Body of pancreas (tissue), 4 donors: Measurements from ENCODE around the gene PKNOX2. TPM values are rescaled to one million over a fixed set of nuclear protein-coding genes. Genes with fewer than 3 reads are reported as not detected.
A peak's percentile ranks its signal among the peaks of the same experiment; 100 is the strongest.

ENCODE experiments used
- ATAC-seq: fragments of 150-250 bp; one replicate; pipeline ENCODE4 v1.9.1; 2016
- DNase-seq, 4 donors: peaks; one replicate each; pipeline ENCODE4 v3.0.0-alpha.2; 2019
- H3K27ac ChIP-seq, 4 donors: fragments of 200-600 bp; sonication (generic); 1 replicate in 3 of 4; 2 replicates in 1 of 4; pipeline versions ENCODE4 v1.5.1 to v1.6.1; 2016 to 2019; ENCODE audit warnings: mild to moderate bottlenecking in 1 of 4, mixed read lengths in 1 of 4, moderate library complexity in 1 of 4
- H3K27me3 ChIP-seq, 2 donors: fragments of 200-600 bp; sonication (generic); one replicate each; pipeline ENCODE4 v1.6.0; 2016; ENCODE audit warnings: mild to moderate bottlenecking in 1 of 2
- H3K36me3 ChIP-seq, 2 donors: fragments of 200-600 bp; sonication (generic); replicated peaks in 1 of 2; 2 replicates each; pipeline ENCODE4 v1.5.1; 2016; ENCODE audit warnings: low read depth in 2 of 2; ENCODE audit not compliant: insufficient read depth in 1 of 2
- H3K4me1 ChIP-seq: fragments of 200-600 bp; sonication (generic); one replicate; pipeline ENCODE4 v1.6.0; 2016
- H3K4me3 ChIP-seq, 2 donors: fragments of 200-600 bp; sonication (generic); 1 replicate in 1 of 2; 2 replicates in 1 of 2; pipeline ENCODE4 v1.5.1; 2016 to 2019
- H3K9me3 ChIP-seq, 3 donors: fragments of 200-600 bp; sonication (generic); 1 replicate in 2 of 3; 2 replicates in 1 of 3; pipeline ENCODE4 v1.5.1; 2016
- CTCF ChIP-seq, 7 experiments: fragments of 450-650 bp in 4 of 7; fragments of 200-600 bp in 3 of 7; sonication (generic) in 3 of 7; IDR thresholded peaks; one replicate each; pipeline ENCODE4 v1.5.1; 2016 to 2019; ENCODE audit warnings: antibody characterized with exemption in 7 of 7
- POLR2A ChIP-seq, 3 donors: fragments of 450-650 bp; IDR thresholded peaks; one replicate each; pipeline ENCODE4 v1.6.1; 2016; ENCODE audit warnings: antibody characterized with exemption in 3 of 3, mild to moderate bottlenecking in 2 of 3
- WGBS, 2 donors: methylation state at CpG; one replicate each; pipeline ENCODE4 v1.1.5; 2017; 5-methylcytosine and 5-hydroxymethylcytosine counted together
- intact Hi-C: fragments of 100-400 bp; cut with DNase I; formaldehyde crosslinking; loops from one replicate; pipeline ENCODE4 v1.15.1; 2023
- total RNA-seq, 2 donors: library from RNA; depleted of rRNA; stranded (reverse); fragments of >200 nt; gene quantifications; one replicate each; pipeline ENCODE4 v1.1.0, GENCODE V29; 2016

The PKNOX2 gene
- total RNA-seq, 2 donors from 2014 or later: 4.2 to 4.9 TPM

- ATAC-seq (no peak), DNase-seq (no peak)
- Histone ChIP-seq H3K4me3 (no peak overlapping the region), H3K4me1 (peaks cover 10% of the 10 kb centered on the region), H3K27me3 (no peaks in the 10 kb centered on the region), H3K9me3 (no peaks in the 10 kb centered on the region), H3K36me3 (no peaks in the 10 kb centered on the region), H3K27ac (no peak overlapping the region)
- TF ChIP-seq POLR2A (IDR thresholded peaks at IDR 0.05): no peak
- no peak for TF ChIP-seq CTCF (IDR thresholded peaks at IDR 0.05)
- intact Hi-C loops: loop anchor here (5.0 kb wide), 1 partner anchor 185 kb away; the partner anchor contains the start of gene PKNOX2
- 33 to 51% methylated on average over 2 of the region's 2 CpGs for WGBS, 2 donors
Observed at GRCh38 chr11:125347261-125347585, 182.7 kb downstream of the PKNOX2 start.

- DNase-seq: no peak
- 71 to 98% methylated on average over 8 to 13 of the region's 13 CpGs for whole genome bisulfite sequencing, 2 donors
- TF ChIP-seq CTCF (IDR thresholded peaks at IDR 0.05) (no peak), POLR2A (IDR thresholded peaks at IDR 0.05) (no peak)
- H3K9me3 ChIP-seq: no peaks in the 10 kb centered on the region
- no peaks in the 10 kb centered on the region for H3K27me3 ChIP-seq
- no peak overlapping the region for H3K27ac ChIP-seq
- no peak overlapping the region for H3K4me3 ChIP-seq
- H3K36me3 ChIP-seq: no peaks in the 10 kb centered on the region
- no peak for ATAC-seq
- intact Hi-C loops: loop anchor here (5.0 kb wide), 1 partner anchor 186 kb away; the partner anchor contains the start of gene PKNOX2
- H3K4me1 ChIP-seq: peaks cover 10% of the 10 kb centered on the region
Observed at GRCh38 chr11:125348141-125348651, 183.6 kb downstream of the PKNOX2 start.

- intact Hi-C loops: loop anchor here (5.0 kb wide), 1 partner anchor 186 kb away; the partner anchor contains the start of gene PKNOX2
- WGBS, 2 donors: 20% methylated on average over 9 of the region's 9 CpGs
- no peaks in the 10 kb centered on the region for H3K36me3 ChIP-seq
- no peak overlapping the region for H3K27ac ChIP-seq
- TF ChIP-seq CTCF (IDR thresholded peaks at IDR 0.05) (peak; percentile 69 to 90 (median 77)), POLR2A (IDR thresholded peaks at IDR 0.05) (no peak)
- H3K27me3 ChIP-seq: no peaks in the 10 kb centered on the region
- peak; percentile 36 to 62 (median 53) for DNase-seq
- ATAC-seq: peak; percentile 58
- H3K4me3 ChIP-seq: no peak overlapping the region
- no peaks in the 10 kb centered on the region for H3K9me3 ChIP-seq
- H3K4me1 ChIP-seq: peaks cover 10% of the 10 kb centered on the region
Observed at GRCh38 chr11:125348674-125349309, 184.2 kb downstream of the PKNOX2 start.

GRCh38 chr11:125350206-125351032 lies 185.9 kb downstream of the PKNOX2 start:
- H3K4me3 ChIP-seq: no peak overlapping the region
- H3K27ac ChIP-seq: no peak overlapping the region
- intact Hi-C loops: loop anchor here (5.0 kb wide), 1 partner anchor 393 kb away; no protein-coding TSS in a partner anchor
- TF ChIP-seq CTCF (IDR thresholded peaks at IDR 0.05): no peak
- peaks cover 7% of the 10 kb centered on the region for H3K4me1 ChIP-seq
- no peaks in the 10 kb centered on the region for H3K36me3 ChIP-seq
- H3K9me3 ChIP-seq: no peaks in the 10 kb centered on the region
- 85 to 92% methylated on average over 13 to 19 of the region's 21 CpGs for WGBS, 2 donors
- ATAC-seq (no peak), DNase-seq (no peak)
- no peaks in the 10 kb centered on the region for H3K27me3 ChIP-seq
